ENCODE results near the gene CCL1. TPM values are rescaled to one million over a fixed set of nuclear protein-coding genes. Genes with fewer than 3 reads are reported as not detected.

The CCL1 gene
- total RNA-seq, 1 experiment from 2014 or later, result not detected

DNA sequence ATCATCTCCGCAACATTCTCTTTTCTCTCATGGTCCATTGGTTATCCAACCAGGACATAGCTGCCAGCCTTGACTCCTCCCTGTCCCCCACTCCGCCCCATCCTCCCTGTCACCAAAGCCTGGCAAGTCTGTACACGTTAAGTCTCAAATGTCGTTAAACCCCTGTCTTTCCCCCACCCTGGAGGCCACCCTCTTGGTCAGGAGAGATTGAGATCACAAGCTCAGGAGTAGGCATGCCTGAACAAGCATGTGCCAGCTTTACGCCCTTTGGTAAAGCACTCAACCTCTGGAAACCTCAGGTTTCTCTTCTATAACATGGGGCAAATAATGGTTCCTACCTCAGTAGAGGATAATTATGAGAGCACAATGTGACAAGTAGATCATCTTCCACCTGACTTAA is 38.1 kb upstream of the CCL1 start:
- Histone ChIP-seq H3K4ac (ENCODE audit: low read depth, low read length) (no peak overlapping the region), H3K9ac (ENCODE audit: extremely low read depth, insufficient read length, low read length) (no peak overlapping the region), H3K27ac (ENCODE audit: insufficient read length, low read depth, low read length) (no peak overlapping the region), H3K56ac (ENCODE audit: insufficient read length, low read depth, low read length) (no peak overlapping the region), H2AK5ac (ENCODE audit: insufficient read length, low read length) (no peak overlapping the region), H2BK5ac (ENCODE audit: insufficient read length, low read length) (no peak overlapping the region), H2BK15ac (ENCODE audit: low read depth, low read length) (no peak overlapping the region), H3K14ac (ENCODE audit: insufficient read depth, low read length) (no peak overlapping the region), H2AFZ (ENCODE audit: low read length) (no peak overlapping the region), H3T11ph (ENCODE audit: low read length) (no peak overlapping the region), H3K9me3 (ENCODE audit: control insufficient read depth, low read depth, low read length) (no peaks in the 10 kb centered on the region), H3K18ac (ENCODE audit: insufficient read length, low read depth, low read length) (no peak overlapping the region), H3K79me1 (ENCODE audit: insufficient read depth, low read depth, low read length, poor library complexity, severe bottlenecking) (no peaks in the 10 kb centered on the region), H3K4me2 (ENCODE audit: insufficient read depth, insufficient read length, low read length) (no peak overlapping the region), H3K79me2 (ENCODE audit: insufficient read depth, low read length) (no peaks in the 10 kb centered on the region), H3K23me2 (ENCODE audit: insufficient read length, low read depth, low read length, poor library complexity, severe bottlenecking) (no peaks in the 10 kb centered on the region), H3K4me1 (ENCODE audit: insufficient read depth, low read length) (no peaks in the 10 kb centered on the region), H3K23ac (ENCODE audit: insufficient read length, low read depth, low read length) (no peak overlapping the region), H2BK120ac (ENCODE audit: low read depth, low read length, poor library complexity, severe bottlenecking) (no peak overlapping the region), H3K27me3 (ENCODE audit: insufficient read depth, low read length) (no peaks in the 10 kb centered on the region), H4K20me1 (ENCODE audit: control insufficient read depth, insufficient read depth, insufficient read length) (no peaks in the 10 kb centered on the region), H2BK12ac (ENCODE audit: insufficient read length, low read depth, low read length) (no peak overlapping the region), H4K91ac (ENCODE audit: insufficient read length, low read depth, low read length) (no peak overlapping the region), H2BK20ac (ENCODE audit: low read depth, low read length, poor library complexity, severe bottlenecking) (no peak overlapping the region), H4K5ac (ENCODE audit: insufficient read length, low read depth, low read length) (no peak overlapping the region), H4K8ac (replicated peaks; ENCODE audit: insufficient read length, low read depth, low read length) (no peak overlapping the region)
- no peak overlapping the region for H3K27ac Mint-ChIP-seq
- no peaks in the 10 kb centered on the region; a peak in 1 of 5 replicates for H3K9me3 Mint-ChIP-seq
- no CpG with 5 or more reads among the region's 5 CpGs for WGBS (ENCODE audit: extremely low coverage, insufficient read length, low lambda C conversion rate)
- peaks cover 8% of the 10 kb centered on the region for H3K27me3 Mint-ChIP-seq (ENCODE audit: low read depth)
- peak; percentile 25 for DNase-seq
- TF ChIP-seq, protein P1, sequence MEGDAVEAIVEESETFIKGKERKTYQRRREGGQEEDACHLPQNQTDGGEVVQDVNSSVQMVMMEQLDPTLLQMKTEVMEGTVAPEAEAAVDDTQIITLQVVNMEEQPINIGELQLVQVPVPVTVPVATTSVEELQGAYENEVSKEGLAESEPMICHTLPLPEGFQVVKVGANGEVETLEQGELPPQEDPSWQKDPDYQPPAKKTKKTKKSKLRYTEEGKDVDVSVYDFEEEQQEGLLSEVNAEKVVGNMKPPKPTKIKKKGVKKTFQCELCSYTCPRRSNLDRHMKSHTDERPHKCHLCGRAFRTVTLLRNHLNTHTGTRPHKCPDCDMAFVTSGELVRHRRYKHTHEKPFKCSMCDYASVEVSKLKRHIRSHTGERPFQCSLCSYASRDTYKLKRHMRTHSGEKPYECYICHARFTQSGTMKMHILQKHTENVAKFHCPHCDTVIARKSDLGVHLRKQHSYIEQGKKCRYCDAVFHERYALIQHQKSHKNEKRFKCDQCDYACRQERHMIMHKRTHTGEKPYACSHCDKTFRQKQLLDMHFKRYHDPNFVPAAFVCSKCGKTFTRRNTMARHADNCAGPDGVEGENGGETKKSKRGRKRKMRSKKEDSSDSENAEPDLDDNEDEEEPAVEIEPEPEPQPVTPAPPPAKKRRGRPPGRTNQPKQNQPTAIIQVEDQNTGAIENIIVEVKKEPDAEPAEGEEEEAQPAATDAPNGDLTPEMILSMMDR (conservative IDR thresholded peaks at IDR 0.05), result no peak
- H3K4me1 Mint-ChIP-seq, result peaks cover 30 to 33% of the 10 kb centered on the region in 2 experiments
- no peaks in the 10 kb centered on the region for H3K36me3 Mint-ChIP-seq (ENCODE audit: insufficient read depth in 1 of 3, low read depth in 3 of 3)
- H3K4me3 Mint-ChIP-seq, result no peak overlapping the region

Measured in H9 (cell line).